Raji (cell line): Measurements from ENCODE around the gene FITM1.
A peak's percentile ranks its signal among the peaks of the same experiment; 100 is the strongest.

Experiments
- POLR2A ChIP-seq: IDR thresholded peaks from 2 replicates; pipeline ENCODE4 v1.6.1; 2011; ENCODE audit warnings: low read depth, low read length, control low read depth; ENCODE audit not compliant: insufficient read depth

The FITM1 gene

DNA sequence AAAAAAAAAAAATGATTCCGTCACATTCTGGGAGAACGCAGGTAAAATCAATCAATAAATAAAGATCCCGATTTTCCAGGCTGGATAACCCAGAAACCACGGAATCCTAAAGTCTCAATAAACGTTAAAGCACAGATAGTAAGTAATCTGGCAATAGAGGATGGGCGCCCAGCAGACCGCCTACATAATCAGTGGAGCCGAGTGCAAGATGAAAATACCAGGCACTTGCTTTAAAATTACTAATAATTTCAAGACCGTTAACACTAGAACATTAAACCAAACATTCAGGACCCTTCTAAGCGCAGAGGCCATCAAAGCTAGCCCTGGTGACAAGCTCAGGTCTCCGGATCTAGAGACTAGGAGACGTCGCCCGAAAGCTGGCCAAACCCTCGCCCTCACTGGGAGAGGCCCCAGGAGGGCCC, 17.1 kb upstream of the FITM1 start:
- no peak for TF ChIP-seq POLR2A

DNA sequence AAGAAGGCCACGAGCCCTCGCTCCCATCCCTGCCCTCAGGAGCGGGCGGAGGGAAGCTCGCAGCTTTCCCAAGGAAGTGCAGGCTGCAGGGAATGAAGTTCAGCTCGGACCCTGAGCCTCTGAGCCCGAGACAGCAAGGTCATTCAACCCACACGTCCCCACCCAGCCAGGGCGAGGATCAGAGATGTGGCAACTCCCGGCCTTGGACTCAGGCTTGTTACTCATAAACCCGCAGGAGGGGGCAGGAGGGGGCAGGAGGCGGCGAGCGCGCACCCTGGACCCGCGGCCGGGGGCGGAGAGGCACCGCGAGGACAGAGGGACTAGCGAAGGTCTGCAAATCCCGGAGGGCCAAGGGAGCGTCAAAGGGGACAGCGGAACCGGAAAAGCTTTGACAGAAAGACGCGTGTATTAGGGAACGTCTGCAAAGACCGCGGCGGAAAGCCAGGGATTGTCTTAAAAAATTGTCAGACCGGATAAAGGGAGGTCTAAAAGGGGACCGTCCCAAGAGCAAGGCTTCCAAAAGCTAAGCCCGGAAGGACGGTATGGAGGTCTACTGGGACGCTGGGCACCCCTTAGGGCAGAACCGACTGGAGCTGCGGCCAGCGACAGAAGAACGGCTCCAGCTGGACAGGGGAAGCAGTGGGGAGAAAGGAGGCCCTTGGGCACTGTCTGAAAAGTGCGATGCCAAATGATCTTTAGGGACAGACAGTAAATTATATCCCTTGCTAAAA, 16.5 kb upstream of the FITM1 start:
- peak; percentile 82 for TF ChIP-seq POLR2A

DNA sequence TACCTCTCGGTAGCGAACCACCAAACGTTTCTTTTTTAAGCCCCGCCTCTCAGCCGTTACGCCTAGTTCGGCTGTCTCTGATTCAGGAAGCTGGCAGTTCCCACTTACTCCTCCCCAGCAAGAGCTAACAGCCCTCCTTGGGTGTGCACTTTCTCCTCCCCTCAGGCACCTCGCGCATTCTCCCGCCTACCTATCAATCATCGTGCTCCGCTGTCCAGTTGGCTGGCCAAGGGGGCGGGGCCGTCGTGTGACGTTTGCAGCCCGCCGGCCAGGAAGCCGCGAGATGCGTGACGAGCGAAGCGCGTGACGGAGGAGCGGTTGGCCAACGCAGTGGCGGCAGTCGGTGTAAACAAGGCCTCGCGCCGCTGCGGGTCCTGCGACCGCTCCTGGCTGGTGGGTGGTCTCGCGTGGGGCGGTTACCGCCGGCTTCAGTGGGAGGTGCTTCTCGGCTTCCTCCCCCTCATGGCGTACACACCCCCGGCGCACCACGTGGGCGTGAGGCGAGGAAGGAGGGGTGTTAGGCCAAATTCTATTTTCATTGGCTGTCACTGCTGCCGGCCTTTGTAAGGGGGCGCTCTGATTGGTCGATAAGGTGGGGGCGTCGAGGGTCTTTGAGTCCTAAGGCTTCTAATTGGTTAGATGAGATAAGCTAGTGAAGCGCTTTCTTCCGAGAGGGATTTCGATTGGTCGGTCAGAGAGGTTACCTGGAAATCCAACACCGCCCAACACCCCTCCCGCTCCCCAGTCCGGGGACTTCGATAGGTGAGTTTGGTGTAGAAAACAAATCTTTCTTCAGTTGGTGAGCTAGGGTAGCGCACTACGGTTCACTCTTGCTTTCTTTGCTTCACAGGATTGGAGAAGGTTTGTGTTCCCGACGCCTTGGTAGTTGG, 15.7 kb upstream of the FITM1 start, which contains the start of the genes DCAF11 and NRL:
Gene DCAF11, plus strand, starts transcription at position 246 of the 890 bp plus-strand sequence. CDS start 818 bp downstream, outside the sequence.
Gene NRL, minus strand, starts transcription at position 418 of the 890 bp plus-strand sequence. CDS start 32,101 bp downstream, outside the sequence.
- TF ChIP-seq POLR2A = peak; percentile 34

DNA sequence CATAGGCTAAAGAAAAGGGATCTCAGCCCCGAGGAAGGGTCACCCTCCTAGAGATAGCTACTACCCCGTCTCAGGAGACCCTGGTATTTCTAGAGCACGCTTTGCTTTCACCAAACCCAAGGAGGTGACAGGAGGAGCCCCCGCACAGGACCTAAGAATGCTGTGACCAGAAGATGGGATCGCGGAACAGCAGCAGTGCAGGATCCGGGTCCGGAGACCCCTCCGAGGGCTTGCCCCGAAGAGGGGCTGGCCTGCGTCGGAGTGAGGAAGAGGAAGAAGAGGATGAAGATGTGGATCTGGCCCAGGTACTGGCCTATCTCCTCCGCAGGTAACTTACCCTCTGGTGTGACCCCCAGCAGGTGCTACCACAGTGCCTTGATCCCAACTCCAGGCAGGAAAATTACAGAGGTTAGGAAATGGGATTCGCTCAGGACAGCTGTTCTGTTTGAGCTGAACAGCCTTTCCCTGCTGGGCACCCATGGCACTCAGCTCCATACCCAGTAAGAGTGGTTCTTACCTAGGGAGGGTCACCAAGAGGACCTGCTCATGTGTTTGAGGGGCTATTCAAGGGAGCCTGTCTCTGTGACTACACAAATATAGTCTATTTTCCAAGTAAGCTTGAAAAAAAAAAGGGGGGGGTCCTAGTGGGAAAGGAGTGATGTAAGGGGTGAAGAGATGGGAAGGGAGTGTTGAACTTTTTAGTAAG, 14.9 kb upstream of the FITM1 start:
- no peak for TF ChIP-seq POLR2A

DNA sequence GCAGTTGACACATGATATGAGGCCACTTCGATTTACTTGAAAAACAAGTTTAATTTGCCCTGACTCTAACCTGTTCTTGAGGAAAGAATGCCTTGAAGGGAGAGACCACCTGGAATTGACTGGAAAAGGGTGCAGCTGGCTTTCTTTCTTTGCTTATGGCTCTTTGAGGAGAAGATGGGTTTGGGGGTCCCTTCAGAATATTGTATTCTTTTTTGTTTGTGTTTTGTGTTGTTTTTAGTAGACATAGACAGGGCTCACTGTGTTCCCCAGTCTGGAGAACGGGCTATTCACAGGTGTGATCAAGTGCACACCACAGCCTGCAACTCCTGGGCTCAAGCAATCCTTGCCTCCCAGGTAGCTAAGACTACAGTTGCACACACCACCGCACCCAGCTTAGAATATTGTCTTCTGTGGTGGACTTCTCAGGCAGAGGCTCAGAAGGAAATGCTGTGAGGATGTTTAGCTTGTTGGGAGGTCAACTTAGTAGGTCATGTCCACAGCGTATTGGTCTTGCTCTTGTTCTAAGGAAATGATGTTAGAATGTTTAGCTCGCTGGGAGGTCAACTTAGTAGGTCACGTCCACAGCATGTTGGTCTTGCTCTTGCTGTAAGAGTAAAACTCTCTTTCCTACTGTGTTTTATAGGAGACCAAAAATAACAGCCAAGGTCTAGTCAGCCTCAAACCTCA, 14.2 kb upstream of the FITM1 start:
- TF ChIP-seq POLR2A = no peak

DNA sequence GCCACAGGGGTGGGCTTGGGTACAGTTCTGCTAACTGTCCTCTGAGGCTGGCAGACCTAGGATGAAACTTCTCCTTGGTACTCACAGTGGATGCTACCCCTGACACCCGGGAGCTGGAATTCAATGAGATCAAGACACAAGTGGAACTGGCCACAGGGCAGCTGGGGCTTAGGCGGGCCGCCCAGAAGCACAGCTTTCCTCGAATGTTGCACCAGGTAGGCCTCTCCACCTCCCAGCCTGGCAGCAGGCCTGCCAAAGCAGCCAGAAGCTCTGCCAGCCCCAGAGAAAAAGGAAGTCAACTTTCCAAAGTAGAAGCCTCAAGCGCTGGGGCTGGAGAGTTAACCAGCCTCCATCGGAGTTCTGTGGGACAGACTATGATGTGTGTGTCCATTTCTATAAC, 13.3 kb upstream of the FITM1 start:
- TF ChIP-seq POLR2A = no peak

DNA sequence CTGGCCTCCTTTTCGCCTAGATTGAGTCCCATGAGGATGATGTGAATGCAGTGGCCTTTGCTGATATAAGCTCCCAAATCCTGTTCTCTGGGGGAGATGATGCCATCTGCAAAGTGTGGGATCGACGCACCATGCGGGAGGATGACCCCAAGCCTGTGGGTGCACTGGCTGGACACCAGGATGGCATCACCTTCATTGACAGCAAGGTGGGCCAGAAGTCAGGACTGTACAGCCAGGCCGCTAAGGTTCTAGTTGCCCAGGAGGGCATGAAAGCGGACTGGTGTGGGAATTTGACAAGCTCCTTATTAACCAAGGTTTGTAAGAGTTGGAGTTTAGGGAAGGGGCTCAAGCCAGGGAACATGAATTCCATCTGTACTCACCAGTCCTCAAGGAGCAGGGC, 10.8 kb upstream of the FITM1 start:
- no peak for TF ChIP-seq POLR2A

DNA sequence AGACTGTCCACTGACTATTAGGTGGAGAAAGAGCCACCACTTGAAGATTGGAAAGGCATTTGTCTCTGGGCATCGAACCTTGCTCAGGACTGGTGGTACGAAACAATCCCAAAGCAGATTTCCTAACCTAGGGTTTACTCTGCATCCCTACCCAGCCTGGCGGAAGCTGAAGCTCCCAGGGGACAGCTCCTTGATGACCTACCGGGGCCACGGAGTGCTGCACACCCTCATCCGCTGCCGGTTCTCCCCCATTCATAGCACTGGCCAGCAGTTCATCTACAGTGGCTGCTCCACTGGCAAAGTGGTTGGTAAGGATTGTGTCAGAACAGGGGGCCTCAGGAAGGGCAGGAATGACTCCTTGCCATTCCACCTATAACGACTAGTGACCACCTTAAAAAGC, 9.2 kb upstream of the FITM1 start:
- no peak for TF ChIP-seq POLR2A

DNA sequence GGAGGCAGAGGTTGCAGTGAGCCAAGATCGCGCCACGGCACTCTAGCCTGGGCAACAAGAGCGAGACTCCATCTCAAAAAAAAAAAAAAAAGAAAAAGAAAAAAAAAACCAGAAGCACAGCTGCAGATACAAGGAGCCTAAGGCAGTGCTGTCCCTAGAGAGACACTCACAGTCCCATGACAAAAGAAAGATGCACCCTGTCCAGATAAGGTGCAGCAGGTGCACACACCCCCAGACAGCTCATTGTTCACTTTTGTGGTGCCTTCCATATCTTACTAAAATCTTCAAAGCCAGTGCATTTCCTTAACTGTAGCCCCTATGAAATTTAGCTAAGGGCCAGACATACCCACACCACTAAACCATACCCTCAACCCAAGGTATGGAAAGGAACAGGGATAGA, 8.0 kb upstream of the FITM1 start:
- TF ChIP-seq POLR2A = no peak

DNA sequence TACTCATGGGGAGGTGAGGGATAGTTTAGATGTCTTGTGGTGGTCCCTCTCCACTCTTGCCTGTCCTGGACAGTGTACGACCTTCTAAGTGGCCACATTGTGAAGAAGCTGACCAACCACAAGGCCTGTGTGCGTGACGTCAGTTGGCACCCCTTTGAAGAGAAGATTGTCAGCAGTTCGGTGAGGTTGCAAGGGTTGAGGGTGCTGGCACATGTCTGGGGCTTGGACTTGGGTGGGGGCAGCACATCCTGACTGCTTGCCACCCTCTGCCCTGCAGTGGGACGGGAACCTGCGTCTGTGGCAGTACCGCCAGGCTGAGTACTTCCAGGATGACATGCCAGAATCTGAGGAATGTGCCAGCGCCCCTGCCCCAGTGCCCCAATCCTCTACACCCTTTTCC, 7.6 kb upstream of the FITM1 start:
- no peak for TF ChIP-seq POLR2A

DNA sequence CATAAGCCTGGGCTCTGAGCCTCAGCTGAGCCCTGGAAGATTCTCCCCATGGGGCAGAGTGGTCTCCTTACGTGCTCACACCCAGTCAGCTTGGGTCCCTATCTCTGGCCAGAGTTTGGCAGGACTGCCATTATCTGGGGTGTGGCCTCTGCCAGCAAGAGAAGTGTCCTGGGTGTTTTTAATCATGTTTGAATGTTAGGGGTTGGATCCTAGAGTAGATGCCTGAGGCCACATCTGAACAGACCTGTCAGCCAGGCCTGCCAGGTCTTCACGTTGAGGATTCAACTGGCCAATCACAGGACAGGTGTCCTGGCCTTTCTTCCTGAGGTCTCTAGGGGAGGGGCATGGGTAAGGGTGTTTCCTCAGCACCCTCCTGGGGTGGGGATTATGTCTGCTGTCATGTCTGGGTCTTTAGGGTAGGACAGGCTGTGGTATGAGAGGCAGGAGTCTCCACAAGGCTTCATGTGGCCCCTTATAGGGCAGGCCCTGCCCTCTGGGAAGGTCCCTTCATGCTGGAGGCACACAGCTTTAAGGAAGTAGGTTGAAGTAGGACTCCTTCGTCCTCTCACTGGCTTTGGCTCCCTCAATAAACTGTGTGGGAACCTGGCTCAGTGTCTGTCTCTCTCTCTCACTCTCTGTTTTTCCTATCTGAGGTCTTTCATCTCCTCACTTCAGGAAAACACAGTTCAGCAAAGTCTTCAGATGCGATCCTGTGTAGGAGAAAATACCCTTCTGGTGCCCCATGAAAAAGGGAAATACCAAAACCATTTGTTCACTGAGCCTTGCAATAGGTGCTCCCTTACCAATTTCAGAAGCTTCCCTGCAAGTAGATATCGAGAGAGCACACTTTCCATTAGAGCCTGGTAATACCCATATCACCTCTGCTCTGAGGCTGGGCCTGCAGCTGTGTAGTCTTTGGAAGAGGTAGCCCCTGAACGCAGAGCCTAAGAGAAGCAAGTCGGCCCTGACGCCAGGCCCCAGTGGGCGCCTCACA, 6.7 kb upstream of the FITM1 start:
- no peak for TF ChIP-seq POLR2A

DNA sequence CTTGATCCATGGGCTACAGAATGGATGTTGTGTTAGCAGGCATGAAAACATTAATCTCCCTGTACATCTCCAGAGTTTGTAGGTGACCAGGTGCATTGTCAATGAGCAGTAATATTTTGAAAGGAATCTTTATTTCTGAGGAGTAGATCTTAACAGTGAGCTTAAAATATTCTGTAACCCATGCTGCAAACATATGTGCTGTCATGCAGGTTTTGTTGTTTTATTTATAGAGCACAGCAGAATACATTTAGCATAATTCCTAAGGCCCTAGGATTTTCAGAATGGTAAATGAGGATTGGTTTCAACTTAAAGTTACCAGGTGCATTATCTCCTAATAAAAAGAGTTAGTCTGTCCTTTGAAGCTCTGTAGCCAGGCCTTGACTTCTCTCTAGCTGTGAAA, 3.5 kb upstream of the FITM1 start:
- TF ChIP-seq POLR2A = no peak

DNA sequence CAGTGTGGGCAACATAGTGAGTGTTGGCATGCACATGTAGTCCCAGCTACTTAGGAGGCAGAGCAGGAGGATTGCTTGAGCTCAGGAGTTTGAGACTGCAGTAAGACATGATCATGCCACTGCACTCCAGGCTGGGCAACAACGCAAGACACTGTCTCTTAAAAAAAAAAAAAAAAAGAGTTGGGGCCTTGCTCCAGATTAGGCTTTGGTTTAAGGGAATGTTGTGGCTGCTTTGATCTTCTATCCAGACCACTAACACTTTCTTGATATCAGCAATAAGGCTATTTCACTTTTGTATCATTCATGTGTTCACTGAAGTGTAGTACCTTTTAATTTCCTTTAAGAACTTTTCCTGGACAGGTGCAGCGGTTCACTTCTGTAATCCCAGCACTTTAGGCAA, 2.8 kb upstream of the FITM1 start:
- no peak for TF ChIP-seq POLR2A
